Measurements from ENCODE around the gene TELO2.

DNA sequence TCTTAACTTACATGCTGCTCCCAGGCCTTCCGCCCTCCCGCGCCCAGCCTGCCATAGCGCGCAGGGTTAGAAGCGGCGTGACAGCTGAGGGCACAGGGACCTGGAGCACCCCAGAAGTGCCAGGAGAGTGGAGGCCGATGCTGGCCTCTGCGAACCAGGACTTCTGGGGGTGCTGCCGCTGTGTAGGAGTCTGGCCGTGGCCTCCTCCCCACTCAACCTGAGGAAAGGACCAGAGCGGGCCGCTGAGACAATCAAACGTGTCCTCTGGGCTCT is 38.4 kb downstream of the TELO2 start:
- no peak for TF ChIP-seq CTCF (IDR thresholded peaks at IDR 0.05 in 8 of 11, conservative IDR thresholded peaks at IDR 0.05 in 3 of 11)
- TF ChIP-seq POLR2AphosphoS5 (IDR thresholded peaks at IDR 0.05) = no peak
